ENCODE results near the gene PCP2. TPM values are rescaled to one million over a fixed set of nuclear protein-coding genes. Genes with fewer than 3 reads are reported as not detected.

The PCP2 gene
- total RNA-seq, 1 experiment from 2014 or later = not detected

GRCh38 chr19:7663706-7664105 lies 30.2 kb upstream of the PCP2 start:
- no peak for DNase-seq (ENCODE audit: low read depth, low spot score)
- no peak for ATAC-seq
- Histone ChIP-seq H3K36me3 (ENCODE audit: control insufficient read depth, insufficient read depth, low read length) (no peaks in the 10 kb centered on the region), H3K27me3 (ENCODE audit: control insufficient read depth, insufficient read depth, low read length) (no peaks in the 10 kb centered on the region), H3K4me1 (ENCODE audit: control insufficient read depth, insufficient read depth, low read length) (no peaks in the 10 kb centered on the region), H3K27ac (ENCODE audit: low read length) (no peak overlapping the region), H3K4me3 (ENCODE audit: low read depth in 2 of 2, low read length in 2 of 2) (no peak overlapping the region), H3K9me3 (ENCODE audit: control insufficient read depth, insufficient read depth, low read depth, low read length) (no peaks in the 10 kb centered on the region)
- no TSS peak for BruUV-seq (replicated peaks)
- intact Hi-C loops (cut with micrococcal nuclease; ENCODE audit: unreplicated experiment) = no loop called here
- CTCF ChIA-PET = no interaction called here
- no peak for TF ChIP-seq POLR2AphosphoS5 (IDR thresholded peaks at IDR 0.05; ENCODE audit: low read depth, low read length)
- TF ChIP-seq SIN3A (IDR thresholded peaks at IDR 0.05; ENCODE audit: borderline replicate concordance, insufficient read depth, low read depth, low read length) = no peak
- TF ChIP-seq REST (IDR thresholded peaks at IDR 0.05; ENCODE audit: insufficient read depth in 1 of 2, low read depth in 2 of 2, low read length in 1 of 2) = no peak
- TF ChIP-seq TCF7L2 (IDR thresholded peaks at IDR 0.05; ENCODE audit: low read depth, low read length) = no peak
- TF ChIP-seq, protein P1, sequence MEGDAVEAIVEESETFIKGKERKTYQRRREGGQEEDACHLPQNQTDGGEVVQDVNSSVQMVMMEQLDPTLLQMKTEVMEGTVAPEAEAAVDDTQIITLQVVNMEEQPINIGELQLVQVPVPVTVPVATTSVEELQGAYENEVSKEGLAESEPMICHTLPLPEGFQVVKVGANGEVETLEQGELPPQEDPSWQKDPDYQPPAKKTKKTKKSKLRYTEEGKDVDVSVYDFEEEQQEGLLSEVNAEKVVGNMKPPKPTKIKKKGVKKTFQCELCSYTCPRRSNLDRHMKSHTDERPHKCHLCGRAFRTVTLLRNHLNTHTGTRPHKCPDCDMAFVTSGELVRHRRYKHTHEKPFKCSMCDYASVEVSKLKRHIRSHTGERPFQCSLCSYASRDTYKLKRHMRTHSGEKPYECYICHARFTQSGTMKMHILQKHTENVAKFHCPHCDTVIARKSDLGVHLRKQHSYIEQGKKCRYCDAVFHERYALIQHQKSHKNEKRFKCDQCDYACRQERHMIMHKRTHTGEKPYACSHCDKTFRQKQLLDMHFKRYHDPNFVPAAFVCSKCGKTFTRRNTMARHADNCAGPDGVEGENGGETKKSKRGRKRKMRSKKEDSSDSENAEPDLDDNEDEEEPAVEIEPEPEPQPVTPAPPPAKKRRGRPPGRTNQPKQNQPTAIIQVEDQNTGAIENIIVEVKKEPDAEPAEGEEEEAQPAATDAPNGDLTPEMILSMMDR (IDR thresholded peaks at IDR 0.05) = no peak
- in situ Hi-C loops (cut with HindIII; ENCODE audit: low pct_unique_long_range_greater_than_20kb, low sequenced_read_pairs) = no loop called here
- POLR2A ChIA-PET = no interaction called here

DNA sequence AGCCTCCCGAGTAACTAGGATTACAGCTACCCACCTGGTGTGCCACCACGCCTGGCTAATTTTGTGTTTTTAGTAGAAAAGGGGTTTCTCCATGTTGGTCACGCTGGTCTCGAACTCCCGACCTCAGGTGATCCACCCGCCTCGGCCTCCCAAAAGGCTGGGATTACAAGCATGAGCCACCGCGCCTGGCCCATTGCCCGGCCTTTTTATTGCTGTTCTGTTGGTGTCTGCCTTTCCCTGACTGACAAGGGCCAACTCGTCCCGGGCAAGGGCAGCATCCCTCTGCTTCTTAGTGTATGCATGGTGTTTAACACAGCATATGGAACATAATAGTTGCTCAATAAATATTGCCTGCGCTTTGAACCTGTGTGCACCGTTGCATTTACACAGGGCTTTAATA lies 29.1 kb upstream of the PCP2 start:
- H3K9me3 ChIP-seq (ENCODE audit: control insufficient read depth, insufficient read depth, low read depth, low read length) = no peaks in the 10 kb centered on the region
- no peaks in the 10 kb centered on the region for H3K4me1 ChIP-seq (ENCODE audit: control insufficient read depth, insufficient read depth, low read length)
- in situ Hi-C loops (cut with HindIII; ENCODE audit: low pct_unique_long_range_greater_than_20kb, low sequenced_read_pairs) (no loop called here), intact Hi-C loops (cut with micrococcal nuclease; ENCODE audit: unreplicated experiment) (no loop called here)
- ATAC-seq (no peak), DNase-seq (ENCODE audit: low read depth, low spot score) (no peak)
- H3K4me3 ChIP-seq (ENCODE audit: low read depth in 2 of 2, low read length in 2 of 2) = no peak overlapping the region
- ChIA-PET POLR2A (no interaction called here), CTCF (no interaction called here)
- no TSS peak for BruUV-seq (replicated peaks)
- H3K27ac ChIP-seq (ENCODE audit: low read length) = no peak overlapping the region
- TF ChIP-seq POLR2AphosphoS5 (IDR thresholded peaks at IDR 0.05; ENCODE audit: low read depth, low read length) = no peak
- TF ChIP-seq, protein P1 (IDR thresholded peaks at IDR 0.05) = no peak
- TF ChIP-seq SIN3A (IDR thresholded peaks at IDR 0.05; ENCODE audit: borderline replicate concordance, insufficient read depth, low read depth, low read length) = no peak
- no peak for TF ChIP-seq TCF7L2 (IDR thresholded peaks at IDR 0.05; ENCODE audit: low read depth, low read length)
- TF ChIP-seq REST (IDR thresholded peaks at IDR 0.05; ENCODE audit: insufficient read depth in 1 of 2, low read depth in 2 of 2, low read length in 1 of 2) = no peak
- H3K36me3 ChIP-seq (ENCODE audit: control insufficient read depth, insufficient read depth, low read length) = no peaks in the 10 kb centered on the region
- no peaks in the 10 kb centered on the region for H3K27me3 ChIP-seq (ENCODE audit: control insufficient read depth, insufficient read depth, low read length)
